Testis (tissue), 2 donors: ENCODE measurements around the gene PROSER3.
"Not testable (repeated sequence)": the region's sequence is repeated elsewhere in the genome, so short reads cannot be mapped to it uniquely, and the experiment has no call there.

ENCODE experiments used
- POLR2A ChIP-seq: fragments of 450-650 bp; IDR thresholded peaks from one replicate; pipeline ENCODE4 v1.6.1; 2017; ENCODE audit warnings: antibody characterized with exemption, mild to moderate bottlenecking, moderate library complexity
- TF ChIP-seq, protein P1 (sequence below), 3 experiments: fragments of 450-650 bp in 2 of 3; fragments of 200-600 bp in 1 of 3; sonication (generic) in 1 of 3; IDR thresholded peaks; one replicate each; pipeline ENCODE4 v1.5.1; 2016 to 2019; ENCODE audit warnings: antibody characterized with exemption in 3 of 3, mild to moderate bottlenecking in 2 of 3, moderate library complexity in 1 of 3

DNA sequence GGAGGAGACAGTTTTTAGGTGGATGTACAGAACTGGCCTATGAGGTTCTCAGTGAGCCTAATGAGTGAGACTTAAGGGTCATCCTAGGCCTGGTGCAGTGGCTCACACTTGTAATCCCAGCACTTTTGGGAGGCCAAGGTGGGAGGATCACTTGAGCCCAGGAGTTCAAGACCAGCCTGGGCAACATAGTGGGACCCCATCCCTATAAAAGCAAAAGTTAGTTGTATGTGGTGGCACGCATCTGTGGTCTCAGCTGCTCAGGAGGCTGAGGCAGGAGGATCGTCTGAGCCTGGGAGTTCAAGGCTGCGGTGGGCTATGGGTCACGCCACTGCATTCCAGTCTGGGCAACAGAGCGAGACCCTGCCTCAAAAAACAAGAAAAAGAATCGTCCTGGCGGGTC lies 33.8 kb upstream of the PROSER3 start:
- TF ChIP-seq, protein P1, sequence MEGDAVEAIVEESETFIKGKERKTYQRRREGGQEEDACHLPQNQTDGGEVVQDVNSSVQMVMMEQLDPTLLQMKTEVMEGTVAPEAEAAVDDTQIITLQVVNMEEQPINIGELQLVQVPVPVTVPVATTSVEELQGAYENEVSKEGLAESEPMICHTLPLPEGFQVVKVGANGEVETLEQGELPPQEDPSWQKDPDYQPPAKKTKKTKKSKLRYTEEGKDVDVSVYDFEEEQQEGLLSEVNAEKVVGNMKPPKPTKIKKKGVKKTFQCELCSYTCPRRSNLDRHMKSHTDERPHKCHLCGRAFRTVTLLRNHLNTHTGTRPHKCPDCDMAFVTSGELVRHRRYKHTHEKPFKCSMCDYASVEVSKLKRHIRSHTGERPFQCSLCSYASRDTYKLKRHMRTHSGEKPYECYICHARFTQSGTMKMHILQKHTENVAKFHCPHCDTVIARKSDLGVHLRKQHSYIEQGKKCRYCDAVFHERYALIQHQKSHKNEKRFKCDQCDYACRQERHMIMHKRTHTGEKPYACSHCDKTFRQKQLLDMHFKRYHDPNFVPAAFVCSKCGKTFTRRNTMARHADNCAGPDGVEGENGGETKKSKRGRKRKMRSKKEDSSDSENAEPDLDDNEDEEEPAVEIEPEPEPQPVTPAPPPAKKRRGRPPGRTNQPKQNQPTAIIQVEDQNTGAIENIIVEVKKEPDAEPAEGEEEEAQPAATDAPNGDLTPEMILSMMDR (IDR thresholded peaks at IDR 0.05), result not testable (repeated sequence)
- not testable (repeated sequence) for TF ChIP-seq POLR2A
